HG02884 (cell line): ENCODE measurements around the gene DOK6.

Source experiments
- ATAC-seq: cut with Tn5 transposase; IDR thresholded peaks from one replicate; pipeline ENCODE4 v1.9.1; 2021; ENCODE audit warnings: mild to moderate bottlenecking, moderate library complexity; ENCODE audit not compliant: unreplicated experiment

The DOK6 gene

DNA sequence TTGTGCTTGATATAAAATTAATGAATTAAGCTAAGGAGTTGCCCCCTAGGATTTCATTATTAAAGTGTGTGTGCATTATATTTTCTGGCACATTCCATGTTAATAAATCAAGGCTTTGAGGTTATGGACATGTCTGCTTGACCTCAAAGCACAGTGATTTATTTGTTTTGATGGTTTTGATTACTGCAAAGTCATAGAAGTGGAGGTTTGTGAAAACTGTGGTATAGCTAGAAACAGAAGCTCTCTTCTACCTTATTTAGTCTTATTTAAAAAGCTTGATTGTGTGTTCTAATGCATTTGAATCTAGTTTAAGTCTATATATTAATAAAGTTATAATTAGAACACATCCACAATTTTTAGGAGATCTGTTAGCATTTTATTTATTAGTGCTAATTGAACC lies 32.2 kb downstream of the DOK6 start:
- ATAC-seq, result no peak

DNA sequence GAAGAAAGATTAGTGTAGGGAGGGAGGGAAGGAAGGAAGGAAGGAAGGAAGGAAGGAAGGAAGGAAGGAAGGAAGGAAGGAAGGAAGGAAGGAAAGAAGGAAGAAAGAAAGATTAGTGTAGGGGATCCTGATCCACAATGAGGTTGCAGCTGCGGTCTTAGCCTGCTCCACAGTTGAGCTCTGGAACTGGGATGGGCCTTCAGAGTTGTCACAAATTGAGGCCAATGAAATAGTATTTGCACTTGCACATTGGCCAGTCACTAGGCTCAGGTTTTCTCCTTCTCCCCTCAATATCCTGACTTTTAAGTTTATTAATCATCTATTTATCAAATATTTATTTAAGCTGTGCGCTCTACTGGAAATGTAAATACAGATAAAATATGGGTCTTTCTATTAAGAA lies 34.3 kb downstream of the DOK6 start:
- ATAC-seq, result no peak

DNA sequence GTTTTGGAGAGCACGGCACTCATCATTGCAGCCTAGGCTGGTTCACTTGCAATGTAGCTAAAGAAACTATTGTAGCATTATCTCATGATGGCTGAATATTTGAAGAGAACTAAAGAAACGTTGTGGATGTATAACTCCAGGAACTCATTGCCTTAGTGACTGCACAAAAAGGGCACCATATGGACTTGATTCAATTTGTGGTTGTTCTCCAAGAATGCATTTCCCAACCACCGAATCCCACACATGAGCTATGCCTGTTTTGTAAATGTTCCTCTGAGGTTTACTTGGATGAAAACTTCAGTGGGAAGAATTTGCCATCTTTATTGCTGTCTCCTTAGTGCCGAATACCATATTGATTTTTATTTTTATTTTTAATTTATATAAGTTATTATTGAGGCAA lies 43.5 kb downstream of the DOK6 start:
- ATAC-seq, result no peak

DNA sequence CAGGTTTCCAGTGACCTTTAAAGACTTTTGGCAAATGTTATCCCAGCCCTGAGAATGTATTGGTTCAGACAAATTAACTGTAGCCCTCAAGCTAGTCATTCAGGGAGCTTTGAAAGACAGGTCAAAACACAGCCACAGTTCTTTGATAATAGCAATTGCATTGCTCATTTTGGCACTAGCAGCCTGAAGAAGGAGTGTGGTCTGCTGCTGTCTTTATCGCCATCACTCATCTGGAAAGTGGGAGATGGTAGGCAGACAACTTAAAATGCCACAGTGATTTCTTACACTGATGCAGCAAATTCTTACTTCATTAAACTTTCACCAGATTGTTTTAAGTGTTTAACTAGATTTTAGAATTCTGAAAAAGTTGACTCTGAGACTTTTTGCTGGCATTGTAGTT lies 47.2 kb downstream of the DOK6 start:
- ATAC-seq, result no peak

DNA sequence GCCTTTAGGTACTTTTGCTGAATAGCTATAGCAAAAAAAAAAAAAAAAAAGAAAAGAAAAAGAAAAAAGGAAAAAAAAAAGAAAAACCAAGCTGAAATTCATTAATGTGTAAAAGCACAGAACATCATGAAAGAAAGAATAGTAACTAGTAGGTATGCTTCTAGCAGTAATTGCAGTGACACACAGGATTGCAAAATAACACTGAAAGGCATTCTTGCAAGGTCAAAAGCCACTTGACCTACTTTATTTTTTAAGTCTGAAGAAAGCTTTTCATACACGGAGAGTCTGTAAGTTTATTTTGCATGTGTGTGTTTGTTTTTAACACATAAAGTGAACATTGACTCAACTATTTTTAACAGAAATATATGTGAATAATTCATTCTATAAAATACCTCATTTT lies 54.4 kb downstream of the DOK6 start:
- no peak for ATAC-seq

DNA sequence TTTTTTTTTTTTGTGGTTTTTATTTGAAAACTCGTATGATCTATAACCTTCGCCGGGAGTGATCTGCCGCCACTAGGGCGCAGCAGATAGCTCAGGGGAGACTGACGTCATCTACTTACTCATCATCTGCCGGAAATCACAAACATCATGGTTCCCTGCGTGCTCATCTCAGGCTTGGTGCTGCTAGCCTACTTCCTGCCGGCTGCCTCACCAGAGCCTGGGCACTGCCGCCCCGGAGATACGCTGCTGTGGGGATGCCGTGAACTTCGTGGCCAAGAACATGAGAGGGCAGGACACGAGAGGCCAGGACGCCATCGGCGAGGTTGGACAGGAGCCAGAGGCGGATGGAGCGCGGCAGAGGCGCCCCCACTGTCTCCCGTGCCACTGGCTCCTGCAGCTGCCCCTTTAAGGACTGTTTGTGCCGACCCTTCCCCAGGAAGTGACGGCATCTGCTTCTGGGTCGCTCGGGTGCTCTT lies 68.8 kb downstream of the DOK6 start:
- ATAC-seq, result no peak

DNA sequence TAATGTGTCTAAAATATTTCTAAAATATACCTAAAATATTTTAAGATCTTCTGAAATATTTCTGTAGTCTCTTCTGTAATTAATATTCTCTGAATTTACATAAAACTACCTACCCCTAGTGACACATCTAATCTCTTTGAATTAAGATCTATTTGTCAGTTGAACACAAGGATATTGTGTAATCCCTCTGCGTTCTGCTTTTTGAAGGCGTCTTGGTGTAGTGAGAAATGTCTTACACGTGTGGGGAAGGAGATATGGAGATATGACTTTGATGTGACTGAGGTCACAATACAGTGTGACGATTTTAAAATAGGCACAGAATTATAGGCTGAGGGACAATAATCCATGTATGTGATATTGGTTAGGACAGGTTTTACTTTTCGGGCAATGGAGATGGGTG lies 79.8 kb downstream of the DOK6 start:
- no peak for ATAC-seq

DNA sequence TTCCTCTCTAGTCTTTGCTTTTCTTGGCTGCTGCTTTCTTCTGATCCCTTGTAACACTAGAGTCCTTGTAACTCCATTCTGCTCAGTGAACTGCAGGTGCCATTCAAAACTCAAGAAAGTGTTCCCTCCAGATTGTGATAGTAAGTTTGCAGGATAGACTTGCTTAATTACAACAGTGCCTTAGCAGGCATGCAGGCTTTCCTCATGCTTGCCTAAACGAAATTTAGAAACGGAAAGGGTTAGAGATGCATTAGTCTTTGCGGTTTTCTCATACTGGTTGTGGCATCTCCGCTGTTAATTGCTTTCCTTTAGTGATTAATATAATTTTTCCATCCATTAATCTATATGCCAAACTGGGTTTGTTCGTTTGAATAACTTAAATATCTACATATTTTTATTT lies 82.9 kb downstream of the DOK6 start:
- no peak for ATAC-seq

DNA sequence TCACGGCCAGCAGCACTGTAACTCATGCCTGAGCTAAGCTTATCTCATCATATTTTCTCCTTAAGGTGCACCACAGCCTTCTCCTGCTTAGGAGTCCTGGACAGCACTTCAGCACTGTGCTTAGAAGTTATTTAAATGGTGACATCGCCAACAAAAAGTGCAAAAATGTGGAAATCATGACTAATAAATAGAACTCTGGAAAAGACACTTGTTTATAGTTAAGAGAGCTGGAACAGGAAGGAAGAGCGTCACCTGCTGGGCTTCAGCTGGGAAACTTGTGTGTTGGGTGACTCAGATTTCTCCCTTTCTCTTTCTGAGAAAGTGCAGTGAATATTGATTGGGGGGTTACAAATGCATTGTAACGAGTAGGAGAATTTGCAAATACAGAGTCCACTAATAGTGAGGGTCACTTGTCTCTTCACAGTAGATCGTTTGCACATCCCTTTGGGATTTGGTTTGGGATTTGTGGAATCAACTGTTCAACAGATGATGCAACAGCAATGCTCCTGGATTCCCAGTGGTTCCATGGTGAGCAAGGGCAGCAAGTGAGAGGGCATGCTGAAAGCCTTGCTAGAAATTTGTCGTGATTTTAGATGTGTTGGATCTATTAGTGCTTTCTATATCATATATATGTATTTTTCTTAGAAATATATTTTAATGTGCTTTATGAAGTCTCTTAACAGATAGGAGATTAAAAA lies 84.2 kb downstream of the DOK6 start:
- no peak for ATAC-seq

DNA sequence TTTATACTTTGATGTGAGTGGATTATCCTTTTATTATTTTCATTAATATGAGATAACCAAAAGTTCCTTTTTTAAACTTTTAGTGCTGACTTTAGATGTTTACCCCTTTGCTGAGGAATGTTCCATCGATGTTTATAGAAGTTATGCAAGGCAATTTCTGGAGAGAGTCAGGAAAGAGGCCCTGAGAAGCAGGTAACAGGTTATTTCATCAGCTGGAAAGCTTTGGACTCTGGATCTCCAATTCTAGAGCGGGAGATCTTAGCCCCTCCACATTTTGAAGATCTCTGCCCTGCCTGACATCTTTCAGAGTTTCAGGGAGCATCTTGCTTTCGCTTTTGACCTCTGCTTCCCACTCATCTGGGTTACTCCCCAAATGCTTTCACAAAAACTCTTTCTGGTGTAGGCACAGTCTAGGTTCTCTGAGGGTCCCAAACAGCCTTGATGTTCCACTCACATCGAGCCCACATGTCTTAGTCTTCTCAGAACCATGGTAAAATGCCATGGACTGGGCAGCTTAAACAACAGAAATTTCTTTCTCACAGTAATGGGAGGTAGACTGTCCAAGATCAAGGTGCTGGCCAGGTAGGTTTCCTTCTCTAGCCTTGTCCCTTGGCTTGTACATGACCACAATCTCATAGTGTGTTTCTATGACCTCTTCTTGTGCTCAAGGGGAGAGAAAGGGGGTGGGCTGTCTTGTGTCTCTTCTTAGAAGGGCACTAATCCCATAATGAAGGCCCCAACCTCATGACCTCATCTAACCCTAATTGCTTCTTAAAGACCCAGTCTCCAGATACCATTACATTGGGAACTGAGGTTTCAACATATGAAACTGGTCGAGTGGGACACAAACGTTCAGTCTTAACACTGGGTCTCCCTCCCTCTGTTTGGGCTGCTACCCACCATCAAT lies 87.1 kb downstream of the DOK6 start:
- no peak for ATAC-seq

DNA sequence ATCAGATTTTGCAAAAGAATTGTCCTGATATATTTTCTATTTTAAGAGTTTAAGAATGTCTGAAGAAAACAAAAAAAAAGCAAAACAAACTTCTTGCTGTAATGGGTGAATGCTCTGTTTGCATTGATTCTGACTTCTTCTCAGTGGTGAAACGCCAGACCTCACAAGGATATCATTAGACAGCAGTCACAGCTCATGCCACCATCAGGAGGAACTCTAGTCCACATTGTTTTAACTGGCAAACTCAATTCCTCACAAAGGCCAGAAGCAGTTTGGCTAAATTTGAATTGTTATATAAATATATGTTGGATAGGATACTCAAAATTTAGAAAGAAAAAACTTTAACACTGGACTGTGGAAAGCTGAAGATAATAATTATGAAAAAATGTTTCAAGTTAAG lies 89.4 kb downstream of the DOK6 start:
- no peak for ATAC-seq

DNA sequence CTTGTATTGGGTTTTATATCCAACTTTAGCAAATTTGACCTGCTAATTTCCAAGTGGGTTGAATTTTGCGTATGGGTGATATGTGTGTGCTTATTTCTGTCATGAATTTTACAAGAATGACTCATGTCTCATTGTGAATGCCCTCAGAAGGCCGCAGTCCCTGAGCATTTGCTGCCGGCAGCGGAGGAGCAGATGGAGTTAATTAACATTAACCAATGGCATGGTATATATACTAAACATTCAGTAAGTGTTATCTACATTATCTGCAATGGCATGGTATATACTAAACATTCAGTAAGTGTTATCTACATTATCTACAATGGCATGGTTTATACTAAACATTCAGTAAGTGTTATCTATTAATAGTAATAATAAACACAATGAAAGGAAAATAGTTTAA lies 90.1 kb downstream of the DOK6 start:
- ATAC-seq, result no peak

DNA sequence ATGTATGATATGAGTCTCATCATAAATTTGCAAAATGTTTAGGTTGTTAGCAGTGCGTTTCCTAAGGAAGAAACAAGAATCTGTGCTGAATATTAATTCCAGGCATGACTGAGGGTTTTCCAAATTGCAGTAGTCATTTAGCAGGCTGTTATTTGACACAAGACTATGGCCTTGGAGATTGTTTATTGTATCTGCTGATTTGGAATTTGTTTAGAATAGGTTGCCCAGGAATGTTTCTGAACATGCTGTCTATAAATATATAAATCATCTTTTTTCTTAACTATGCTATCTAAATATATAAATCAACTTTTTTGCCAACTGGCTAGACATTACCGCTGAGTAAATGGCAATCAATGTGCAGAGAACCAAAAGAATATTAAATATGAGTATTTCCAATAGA lies 90.9 kb downstream of the DOK6 start:
- ATAC-seq, result no peak

DNA sequence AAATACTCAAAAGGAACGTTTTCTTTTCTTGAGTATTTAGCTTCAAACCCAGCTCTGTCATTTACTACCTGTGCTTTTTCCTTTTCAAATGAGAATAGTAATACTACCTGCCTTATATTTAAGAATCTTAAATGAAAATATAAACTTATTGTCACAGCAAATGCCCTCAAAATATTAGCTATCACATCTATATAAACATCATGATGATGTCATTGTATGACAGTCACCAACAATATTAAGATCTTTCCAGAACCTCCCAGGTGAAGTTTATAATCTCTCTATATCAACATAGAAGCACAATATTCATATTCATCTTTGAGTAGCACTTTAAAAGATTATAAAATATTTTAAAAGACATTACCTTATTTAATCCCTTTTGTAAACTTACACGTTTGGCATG lies 92.2 kb downstream of the DOK6 start:
- ATAC-seq, result no peak

DNA sequence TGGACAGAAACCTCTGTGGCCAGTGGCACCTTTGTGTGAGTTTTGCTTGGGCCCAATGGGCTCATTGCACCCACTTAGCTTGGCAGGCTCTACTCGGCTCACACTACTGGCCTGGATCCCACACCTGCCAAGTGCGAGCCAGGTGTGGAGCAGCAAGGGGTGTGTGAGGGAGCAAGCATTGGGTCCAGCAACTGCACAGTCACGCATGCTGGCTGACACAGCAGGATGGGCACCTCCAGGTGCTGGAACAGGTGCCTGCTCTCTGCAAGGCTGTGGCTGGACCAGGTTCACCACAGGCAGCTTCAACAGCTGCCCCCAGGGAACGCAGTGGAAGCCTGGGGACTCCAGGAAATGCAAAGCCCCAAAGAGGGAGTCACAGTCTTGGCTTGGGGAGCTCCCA lies 94.2 kb downstream of the DOK6 start:
- ATAC-seq, result no peak

DNA sequence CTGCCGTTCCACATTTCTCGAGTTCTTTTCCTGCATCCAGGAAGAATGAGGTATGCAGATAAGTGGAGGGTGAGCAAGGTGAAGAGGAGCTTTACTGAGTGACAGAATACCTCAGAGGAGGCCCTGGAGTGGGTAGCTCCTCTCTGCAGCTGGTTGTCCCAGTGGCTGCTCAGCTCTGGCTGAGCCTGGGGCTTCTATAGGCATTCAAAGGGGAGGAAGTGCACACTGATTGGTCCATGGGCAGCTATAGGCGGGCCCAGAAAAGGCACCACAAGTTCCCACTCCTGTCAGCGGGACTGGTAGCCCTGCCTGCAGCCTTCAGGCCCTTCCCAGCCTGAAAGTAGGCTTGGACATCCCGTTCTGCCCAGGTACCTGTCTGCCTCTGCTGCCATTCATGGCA lies 94.7 kb downstream of the DOK6 start:
- no peak for ATAC-seq

DNA sequence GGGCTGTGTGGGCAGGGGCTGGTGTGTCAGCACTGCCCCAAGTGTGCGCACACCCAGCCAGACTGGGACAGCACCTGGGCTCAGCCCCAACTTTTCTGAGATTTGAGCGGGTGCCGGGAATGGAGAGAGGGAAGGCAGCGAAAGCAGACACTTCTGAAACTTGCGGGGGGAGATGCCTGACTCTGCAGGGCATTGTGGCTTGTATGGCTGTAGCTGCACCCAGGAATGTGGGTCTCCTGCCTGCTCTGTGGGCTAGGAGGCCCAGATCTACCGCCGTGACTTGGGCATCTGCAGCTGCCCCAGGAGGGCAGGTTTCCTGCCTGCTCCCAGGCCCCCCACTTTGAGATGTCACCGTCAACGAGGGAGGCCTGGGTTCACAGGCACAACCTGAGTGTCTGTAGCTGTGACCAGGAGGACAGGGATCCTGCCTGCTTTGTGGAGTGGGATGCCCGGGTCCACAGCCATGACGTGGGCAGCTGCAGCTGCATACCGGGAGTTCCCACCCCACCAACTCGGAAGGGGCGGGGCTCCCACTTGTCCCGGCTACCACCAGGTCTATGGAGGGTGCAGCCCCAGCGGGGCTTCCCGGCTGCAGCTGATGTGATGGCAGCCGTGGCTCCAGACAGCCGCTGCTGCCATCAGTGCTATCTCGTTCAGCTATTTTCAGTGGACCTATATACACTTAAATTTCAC lies 95.3 kb downstream of the DOK6 start:
- ATAC-seq, result no peak

DNA sequence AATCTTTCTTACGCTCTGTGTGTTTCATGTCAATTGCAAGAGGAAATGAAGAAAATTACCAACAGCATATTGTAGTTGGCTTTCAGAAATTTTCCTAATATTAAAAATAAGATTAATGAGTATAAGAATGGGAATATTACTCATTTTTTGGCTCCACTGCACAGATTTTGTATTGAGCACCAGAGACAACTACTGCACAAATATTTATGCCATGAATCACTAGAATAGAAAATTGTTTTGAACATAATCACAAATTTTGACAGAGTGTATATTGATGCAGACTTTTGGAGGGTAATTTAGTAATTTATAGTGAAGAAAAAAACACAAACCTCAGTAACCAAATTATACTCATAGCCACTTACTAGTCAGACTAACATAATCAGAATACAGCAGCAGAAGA lies 118.3 kb downstream of the DOK6 start:
- no peak for ATAC-seq

DNA sequence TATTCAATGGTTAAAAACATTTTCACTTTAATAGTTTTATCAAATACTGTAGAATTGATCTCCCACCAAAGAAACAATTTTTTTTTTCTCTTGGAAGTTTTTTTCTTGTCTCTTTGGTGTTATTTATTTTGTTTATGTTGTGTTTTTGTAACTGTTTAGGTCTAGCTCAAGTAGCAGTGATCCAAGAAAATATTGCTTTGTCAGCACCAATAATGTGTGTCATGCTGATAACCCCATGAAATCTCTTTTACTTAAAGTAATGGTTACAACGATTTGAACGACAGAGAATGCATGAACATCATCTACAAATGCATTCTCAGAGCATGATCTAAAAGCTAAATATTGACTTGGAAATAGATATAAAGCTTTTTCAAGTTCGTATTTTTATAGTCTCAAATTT lies 122.9 kb downstream of the DOK6 start:
- no peak for ATAC-seq

DNA sequence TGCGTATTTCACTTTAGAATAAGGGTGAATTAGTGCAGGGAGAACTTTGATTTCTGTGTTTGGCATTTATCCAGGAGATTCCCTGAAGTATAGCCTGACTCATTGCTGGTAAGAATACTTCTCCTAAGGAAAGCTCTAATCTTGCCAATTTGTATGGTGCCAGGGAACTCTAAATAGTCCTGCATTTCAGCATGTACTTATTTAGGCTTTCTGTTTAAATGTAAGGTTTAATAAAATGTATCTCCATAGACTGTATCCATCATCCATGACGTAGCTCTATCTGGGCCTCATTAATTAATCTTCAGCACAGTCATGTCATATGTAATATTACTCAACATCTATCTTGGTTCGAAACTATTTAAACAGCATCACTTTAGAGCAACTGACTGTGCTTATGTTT lies 127.7 kb downstream of the DOK6 start:
- no peak for ATAC-seq

DNA sequence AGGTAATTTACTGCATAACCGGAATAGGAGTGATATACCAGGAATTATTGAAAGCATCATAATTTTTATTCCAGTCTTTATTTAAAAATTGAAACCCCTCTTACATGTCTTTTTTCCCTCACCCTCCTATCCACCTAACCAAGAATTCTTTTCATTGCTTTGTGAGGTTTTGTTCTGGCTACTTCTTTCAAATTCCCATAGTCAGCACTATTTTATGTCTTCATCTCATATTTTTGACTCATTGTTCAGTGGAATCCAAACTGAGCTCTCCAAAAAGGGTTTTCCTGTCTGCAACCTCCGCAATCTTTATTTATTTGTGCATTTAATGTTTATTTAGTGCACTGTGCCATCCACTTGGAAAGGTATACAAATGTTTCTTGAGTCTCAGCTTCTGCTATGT lies 128.5 kb downstream of the DOK6 start:
- no peak for ATAC-seq

DNA sequence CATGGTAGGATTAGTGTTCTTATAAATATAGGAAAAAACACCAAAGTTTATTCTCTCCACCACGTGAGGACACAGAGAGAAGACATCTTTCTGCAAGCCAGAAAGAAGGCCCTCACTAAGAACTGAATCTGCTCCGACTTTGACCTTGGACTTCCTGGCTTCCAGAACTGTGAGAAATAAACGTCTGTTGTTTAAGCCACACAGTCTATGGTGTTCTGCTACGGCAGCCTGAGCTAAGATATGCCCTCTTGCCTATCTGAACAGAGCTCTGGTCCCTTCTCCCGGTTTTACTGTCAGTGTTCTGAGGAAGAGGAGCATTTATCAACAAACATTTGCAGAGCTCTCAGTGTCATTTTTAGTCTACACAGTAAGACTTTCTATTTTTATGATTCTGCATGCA lies 131.3 kb downstream of the DOK6 start:
- no peak for ATAC-seq
